ENCODE data around the gene FYCO1.

GRCh38 chr3:45868213-45868612 lies 127.4 kb downstream of the FYCO1 start:
- no peak for TF ChIP-seq POLR2AphosphoS5 (IDR thresholded peaks at IDR 0.05; ENCODE audit: low read depth, low read length)
- TF ChIP-seq POLR2A (IDR thresholded peaks at IDR 0.05; ENCODE audit: low read depth, low read length) = no peak
- TF ChIP-seq SPI1 (IDR thresholded peaks at IDR 0.05; ENCODE audit: low read depth, low read length) = no peak
